ENCODE measurements around the gene GARIN5A.

DNA sequence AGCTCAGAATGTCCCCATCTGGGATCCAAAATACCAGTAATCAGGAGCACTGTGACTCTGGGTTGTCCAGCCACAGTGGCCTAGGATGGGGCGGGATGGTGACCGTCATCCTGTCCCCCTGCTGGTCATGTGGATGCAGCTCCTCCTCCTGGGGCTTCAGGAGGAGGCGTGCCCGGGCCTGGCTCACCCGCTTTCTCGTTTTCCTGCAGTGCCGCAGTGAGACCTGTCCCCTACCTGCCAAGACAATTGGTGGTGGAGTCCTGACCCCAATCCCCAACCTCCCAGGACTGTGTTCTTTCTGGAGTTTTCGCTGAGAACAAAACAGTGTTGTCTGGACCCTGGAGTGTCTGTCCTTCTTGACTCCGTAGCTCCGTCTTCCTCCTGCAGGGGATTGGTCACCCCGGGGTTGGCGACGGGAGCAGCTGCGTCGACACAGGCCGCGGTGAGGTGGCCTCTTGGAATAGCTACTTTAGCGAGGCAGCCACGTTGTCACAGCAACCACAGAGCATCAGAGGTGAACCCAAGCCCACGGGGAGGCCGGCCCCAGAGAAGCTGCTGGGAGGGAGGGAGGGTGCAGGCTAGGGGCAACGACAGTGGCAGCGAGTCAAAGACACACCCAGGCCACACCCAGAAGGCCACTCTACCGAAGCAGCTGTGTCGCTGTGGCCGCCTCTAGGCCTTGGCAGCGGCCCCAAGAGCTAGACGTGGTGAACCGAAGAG lies 10.5 kb downstream of the GARIN5A start:
- TF ChIP-seq KDM1A (IDR thresholded peaks at IDR 0.05; ENCODE audit: low read depth) (no peak), E2F6 (IDR thresholded peaks at IDR 0.05; ENCODE audit: borderline replicate concordance, low read depth) (no peak), MYC (IDR thresholded peaks at IDR 0.05; ENCODE audit: borderline replicate concordance, low read length) (no peak), ZFP36 (IDR thresholded peaks at IDR 0.05; ENCODE audit: borderline replicate concordance, partially characterized antibody) (no peak), GATA3 (IDR thresholded peaks at IDR 0.05; ENCODE audit: borderline replicate concordance) (no peak), SMC3 (IDR thresholded peaks at IDR 0.05) (no peak), EHF (CRISPR knock-in tag; IDR thresholded peaks at IDR 0.05) (no peak), CTCF (IDR thresholded peaks at IDR 0.05) (no peak), HEYL (CRISPR knock-in tag; IDR thresholded peaks at IDR 0.05) (no peak)
- TF ChIP-seq, protein P1, sequence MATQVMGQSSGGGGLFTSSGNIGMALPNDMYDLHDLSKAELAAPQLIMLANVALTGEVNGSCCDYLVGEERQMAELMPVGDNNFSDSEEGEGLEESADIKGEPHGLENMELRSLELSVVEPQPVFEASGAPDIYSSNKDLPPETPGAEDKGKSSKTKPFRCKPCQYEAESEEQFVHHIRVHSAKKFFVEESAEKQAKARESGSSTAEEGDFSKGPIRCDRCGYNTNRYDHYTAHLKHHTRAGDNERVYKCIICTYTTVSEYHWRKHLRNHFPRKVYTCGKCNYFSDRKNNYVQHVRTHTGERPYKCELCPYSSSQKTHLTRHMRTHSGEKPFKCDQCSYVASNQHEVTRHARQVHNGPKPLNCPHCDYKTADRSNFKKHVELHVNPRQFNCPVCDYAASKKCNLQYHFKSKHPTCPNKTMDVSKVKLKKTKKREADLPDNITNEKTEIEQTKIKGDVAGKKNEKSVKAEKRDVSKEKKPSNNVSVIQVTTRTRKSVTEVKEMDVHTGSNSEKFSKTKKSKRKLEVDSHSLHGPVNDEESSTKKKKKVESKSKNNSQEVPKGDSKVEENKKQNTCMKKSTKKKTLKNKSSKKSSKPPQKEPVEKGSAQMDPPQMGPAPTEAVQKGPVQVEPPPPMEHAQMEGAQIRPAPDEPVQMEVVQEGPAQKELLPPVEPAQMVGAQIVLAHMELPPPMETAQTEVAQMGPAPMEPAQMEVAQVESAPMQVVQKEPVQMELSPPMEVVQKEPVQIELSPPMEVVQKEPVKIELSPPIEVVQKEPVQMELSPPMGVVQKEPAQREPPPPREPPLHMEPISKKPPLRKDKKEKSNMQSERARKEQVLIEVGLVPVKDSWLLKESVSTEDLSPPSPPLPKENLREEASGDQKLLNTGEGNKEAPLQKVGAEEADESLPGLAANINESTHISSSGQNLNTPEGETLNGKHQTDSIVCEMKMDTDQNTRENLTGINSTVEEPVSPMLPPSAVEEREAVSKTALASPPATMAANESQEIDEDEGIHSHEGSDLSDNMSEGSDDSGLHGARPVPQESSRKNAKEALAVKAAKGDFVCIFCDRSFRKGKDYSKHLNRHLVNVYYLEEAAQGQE (IDR thresholded peaks at IDR 0.05) = no peak
